Activated B cell treated with CpG ODN at 0.5 μM for 24 hours (primary cell): ENCODE measurements around the gene ABCB8. TPM values are rescaled to one million over a fixed set of nuclear protein-coding genes. Genes with fewer than 3 reads are reported as not detected.

Source experiments
- ATAC-seq: fragments of 200-7000 bp; cut with Tn5 transposase; one replicate; pipeline ENCODE4 v1.10.0; 2021; ENCODE audit warnings: low read depth, mild to moderate bottlenecking, moderate library complexity
- CTCF ChIA-PET: fragments of 350-600 bp; sonication (Branson Sonifier 250); formaldehyde crosslinking; loops from one replicate; lab custom pipeline; 2021; ENCODE audit warnings: antibody characterized with exemption; lab: Charles Lee
- POLR2A ChIA-PET: fragments of 350-600 bp; sonication (Branson Sonifier 250); formaldehyde crosslinking; loops from one replicate; lab custom pipeline; 2021; ENCODE audit warnings: antibody characterized with exemption; lab: Charles Lee
- DNase-seq: peaks from one replicate; pipeline ENCODE4 v3.0.0; 2022
- H3K27ac Mint-ChIP-seq: one replicate; pipeline ENCODE4 v1.8.0; 2020; ENCODE audit warnings: mixed read lengths
- H3K27me3 Mint-ChIP-seq: one replicate; pipeline ENCODE4 v1.8.0; 2021; ENCODE audit warnings: mixed read lengths
- H3K36me3 Mint-ChIP-seq: one replicate; pipeline ENCODE4 v1.8.0; 2021; ENCODE audit warnings: low read depth, mixed read lengths
- H3K4me1 Mint-ChIP-seq: one replicate; pipeline ENCODE4 v1.8.0; 2021; ENCODE audit warnings: mixed read lengths
- H3K4me3 Mint-ChIP-seq: one replicate; pipeline ENCODE4 v1.8.0; 2020; ENCODE audit warnings: mild to moderate bottlenecking, mixed read lengths
- H3K9me3 Mint-ChIP-seq: one replicate; pipeline ENCODE4 v1.8.0; 2020; ENCODE audit warnings: mixed read lengths
- CTCF ChIP-seq: fragments of 200-600 bp; IDR thresholded peaks from one replicate; pipeline ENCODE4 v1.8.0; 2022; ENCODE audit warnings: antibody characterized with exemption, mild to moderate bottlenecking
- intact Hi-C: fragments of 100-400 bp; cut with micrococcal nuclease; formaldehyde crosslinking; loops from one replicate; pipeline ENCODE4 v1.15.1; 2024
- total RNA-seq: library from RNA; stranded (reverse); gene quantifications from 2 replicates; pipeline ENCODE4 v1.2.3, GENCODE V29; 2022

ABCB8 gene
- total RNA-seq, 1 donor from 2014 or later, result 46.5 TPM

GRCh38 chr7:151077705-151078232 lies 49.5 kb downstream of the ABCB8 start:
- intact Hi-C loops, result no loop called here
- ChIA-PET CTCF (no interaction called here), POLR2A (no interaction called here)
- Mint-ChIP-seq H3K4me3 (peak overlapping the region; percentile 42), H3K9me3 (no peaks in the 10 kb centered on the region), H3K27ac (peak overlapping the region; percentile 50), H3K4me1 (peaks cover 30% of the 10 kb centered on the region), H3K27me3 (no peaks in the 10 kb centered on the region), H3K36me3 (peaks cover 29% of the 10 kb centered on the region)
- TF ChIP-seq CTCF, result no peak
- DNase-seq (no peak), ATAC-seq (no peak)

GRCh38 chr7:151078233-151079040 lies 50.2 kb downstream of the ABCB8 start:
- no peaks in the 10 kb centered on the region for H3K27me3 Mint-ChIP-seq
- POLR2A ChIA-PET, result interaction anchor here (0.5 kb wide), 1 partner anchor 17 kb away, joined by 3 read pairs; no protein-coding TSS in a partner anchor
- H3K4me3 Mint-ChIP-seq, result peak overlapping the region; percentile 87
- DNase-seq (no peak), ATAC-seq (no peak)
- H3K27ac Mint-ChIP-seq, result peak overlapping the region; percentile 50
- no peaks in the 10 kb centered on the region for H3K9me3 Mint-ChIP-seq
- CTCF ChIA-PET, result no interaction called here
- peaks cover 34% of the 10 kb centered on the region for H3K4me1 Mint-ChIP-seq
- TF ChIP-seq CTCF, result no peak
- intact Hi-C loops, result no loop called here
- H3K36me3 Mint-ChIP-seq, result peaks cover 30% of the 10 kb centered on the region

- Mint-ChIP-seq H3K4me1 (peaks cover 39% of the 10 kb centered on the region), H3K27me3 (no peaks in the 10 kb centered on the region), H3K4me3 (peak overlapping the region; percentile 87), H3K27ac (no peak overlapping the region), H3K9me3 (no peaks in the 10 kb centered on the region), H3K36me3 (peaks cover 22% of the 10 kb centered on the region)
- CTCF ChIA-PET, result no interaction called here
- POLR2A ChIA-PET, result interaction anchor here (0.5 kb wide), 1 partner anchor 18 kb away, joined by 3 read pairs; no protein-coding TSS in a partner anchor
- intact Hi-C loops, result no loop called here
- no peak for TF ChIP-seq CTCF
- no peak for ATAC-seq
- DNase-seq, result no peak
These were observed 51.1 kb downstream of the ABCB8 start for GRCh38 chr7:151079199-151079910.

GRCh38 chr7:151080067-151080521 lies 51.8 kb downstream of the ABCB8 start:
- peak; percentile 1 for ATAC-seq
- H3K27me3 Mint-ChIP-seq, result peaks cover 4% of the 10 kb centered on the region
- intact Hi-C loops, result loop anchor here (1.0 to 10.0 kb wide), 8 partner anchors 22 to 1455 kb away; partner anchors contain the start of genes ABCF2, PRKAG2 and ZNF862

More at GRCh38 chr7:151080067-151080521, 51.8 kb downstream of the ABCB8 start:
- Mint-ChIP-seq H3K27ac (peak overlapping the region; percentile 70), H3K36me3 (peaks cover 18% of the 10 kb centered on the region), H3K4me3 (peak overlapping the region; percentile 87), H3K9me3 (no peaks in the 10 kb centered on the region), H3K4me1 (peaks cover 43% of the 10 kb centered on the region)
- no peak for DNase-seq
- no peak for TF ChIP-seq CTCF
- ChIA-PET CTCF (no interaction called here), POLR2A (interaction anchor here (1.0 to 1.2 kb wide), 5 partner anchors 17 to 147 kb away, joined by 3 to 14 read pairs (median 4); partner anchors contain the start of genes ABCB8, ABCF2 and SLC4A2)
